ENCODE measurements around the gene ADH4. TPM values are rescaled to one million over a fixed set of nuclear protein-coding genes. Genes with fewer than 3 reads are reported as not detected.

ADH4 gene
- total RNA-seq, 2 donors from 2014 or later: 0.27 to 0.92 TPM

- Histone ChIP-seq H3K27me3 (replicated peaks; ENCODE audit: insufficient read depth) (no peaks in the 10 kb centered on the region), H3K36me3 (no peaks in the 10 kb centered on the region), H3K4me3 (no peak overlapping the region), H3K9me3 (no peaks in the 10 kb centered on the region), H3K27ac (no peak overlapping the region), H3K4me1 (ENCODE audit: control insufficient read depth in 1 of 2, low read depth in 2 of 2) (no peaks in the 10 kb centered on the region)
- no peak for ATAC-seq (ENCODE audit: insufficient number of reproducible peaks, low FRiP score, low read depth)
- no peak for TF ChIP-seq CTCF (IDR thresholded peaks at IDR 0.05)
- DNase-seq (ENCODE audit: low spot score): no peak
These were observed 8.4 kb downstream of the ADH4 start for GRCh38 chr4:99135541-99136162.

GRCh38 chr4:99134586-99134985, 9.5 kb downstream of the ADH4 start:
- DNase-seq (ENCODE audit: low spot score) (no peak), ATAC-seq (ENCODE audit: insufficient number of reproducible peaks, low FRiP score, low read depth) (no peak)
- TF ChIP-seq CTCF (IDR thresholded peaks at IDR 0.05): no peak
- no peaks in the 10 kb centered on the region for H3K36me3 ChIP-seq
- no peak overlapping the region for H3K4me3 ChIP-seq
- H3K27me3 ChIP-seq (replicated peaks; ENCODE audit: insufficient read depth): no peaks in the 10 kb centered on the region
- H3K27ac ChIP-seq: no peak overlapping the region
- H3K4me1 ChIP-seq (ENCODE audit: control insufficient read depth in 1 of 2, low read depth in 2 of 2): no peaks in the 10 kb centered on the region
- H3K9me3 ChIP-seq: no peaks in the 10 kb centered on the region

GRCh38 chr4:99131378-99131777, 12.7 kb downstream of the ADH4 start:
- H3K36me3 ChIP-seq: no peaks in the 10 kb centered on the region
- ATAC-seq (ENCODE audit: insufficient number of reproducible peaks, low FRiP score, low read depth) (no peak), DNase-seq (ENCODE audit: low spot score) (no peak)
- H3K9me3 ChIP-seq: no peaks in the 10 kb centered on the region
- H3K4me1 ChIP-seq (ENCODE audit: control insufficient read depth in 1 of 2, low read depth in 2 of 2): no peaks in the 10 kb centered on the region
- no peaks in the 10 kb centered on the region for H3K27me3 ChIP-seq (replicated peaks; ENCODE audit: insufficient read depth)
- H3K27ac ChIP-seq: no peak overlapping the region
- no peak overlapping the region for H3K4me3 ChIP-seq
- no peak for TF ChIP-seq CTCF (IDR thresholded peaks at IDR 0.05)

GRCh38 chr4:99126376-99126775, 17.7 kb downstream of the ADH4 start:
- Histone ChIP-seq H3K9me3 (no peaks in the 10 kb centered on the region), H3K4me1 (ENCODE audit: control insufficient read depth in 1 of 2, low read depth in 2 of 2) (no peaks in the 10 kb centered on the region), H3K4me3 (no peak overlapping the region), H3K27ac (no peak overlapping the region), H3K36me3 (no peaks in the 10 kb centered on the region), H3K27me3 (replicated peaks; ENCODE audit: insufficient read depth) (no peaks in the 10 kb centered on the region)
- no peak for DNase-seq (ENCODE audit: low spot score)
- ATAC-seq (ENCODE audit: insufficient number of reproducible peaks, low FRiP score, low read depth): no peak
- no peak for TF ChIP-seq CTCF (IDR thresholded peaks at IDR 0.05)

GRCh38 chr4:99121008-99121407, 23.1 kb downstream of the ADH4 start:
- TF ChIP-seq CTCF (IDR thresholded peaks at IDR 0.05): no peak
- Histone ChIP-seq H3K9me3 (no peaks in the 10 kb centered on the region), H3K27ac (no peak overlapping the region), H3K4me3 (no peak overlapping the region), H3K36me3 (no peaks in the 10 kb centered on the region), H3K4me1 (ENCODE audit: control insufficient read depth in 1 of 2, low read depth in 2 of 2) (peaks cover 0 to 9% of the 10 kb centered on the region in 2 donors), H3K27me3 (replicated peaks; ENCODE audit: insufficient read depth) (no peaks in the 10 kb centered on the region)
- ATAC-seq (ENCODE audit: insufficient number of reproducible peaks, low FRiP score, low read depth): no peak
- no peak for DNase-seq (ENCODE audit: low spot score)

Data from thoracic aorta (tissue), 2 donors.